GM19455 (cell line): ENCODE data around the gene ASGR1.

Source experiments
- ATAC-seq: cut with Tn5 transposase; IDR thresholded peaks from one replicate; pipeline ENCODE4 v1.9.1; 2021; ENCODE audit not compliant: unreplicated experiment

Gene ASGR1

GRCh38 chr17:7216242-7217112 is 37.3 kb upstream of the ASGR1 start:
- ATAC-seq: no peak

GRCh38 chr17:7215652-7216180 is 36.5 kb upstream of the ASGR1 start:
- ATAC-seq: no peak

GRCh38 chr17:7215136-7215638 is 36.0 kb upstream of the ASGR1 start:
- no peak for ATAC-seq

GRCh38 chr17:7214300-7215135 is 35.3 kb upstream of the ASGR1 start:
- peak; percentile 81 for ATAC-seq

- ATAC-seq: no peak
Measured at GRCh38 chr17:7213895-7214299, 34.7 kb upstream of the ASGR1 start.

- ATAC-seq: no peak
Measured at GRCh38 chr17:7211491-7212273, 32.5 kb upstream of the ASGR1 start.

- no peak for ATAC-seq
Measured at GRCh38 chr17:7208754-7209460, 29.7 kb upstream of the ASGR1 start.

GRCh38 chr17:7208027-7208571 is 28.9 kb upstream of the ASGR1 start:
- no peak for ATAC-seq

- ATAC-seq: no peak
Measured at GRCh38 chr17:7207120-7208001, 28.2 kb upstream of the ASGR1 start.

GRCh38 chr17:7205561-7205960 is 26.4 kb upstream of the ASGR1 start:
- ATAC-seq: no peak

GRCh38 chr17:7204828-7205461 is 25.8 kb upstream of the ASGR1 start:
- ATAC-seq: peak; percentile 71

GRCh38 chr17:7204336-7204735 is 25.2 kb upstream of the ASGR1 start:
- ATAC-seq: no peak

- ATAC-seq: no peak
Measured at GRCh38 chr17:7203391-7203790, 24.2 kb upstream of the ASGR1 start.

GRCh38 chr17:7196651-7197401 is 17.7 kb upstream of the ASGR1 start:
- no peak for ATAC-seq

- ATAC-seq: no peak
Measured at GRCh38 chr17:7195971-7196370, 16.8 kb upstream of the ASGR1 start.

GRCh38 chr17:7192271-7192937 is 13.2 kb upstream of the ASGR1 start:
- ATAC-seq: no peak

GRCh38 chr17:7191571-7192270 is 12.6 kb upstream of the ASGR1 start:
- ATAC-seq: no peak
